Suppressor macrophage treated with lipopolysaccharide for 4 hours (primary cell): Measurements from ENCODE around the gene RIMS4.
A peak's percentile ranks its signal among the peaks of the same experiment; 100 is the strongest.
"Not testable (repeated sequence)": the region's sequence is repeated elsewhere in the genome, so short reads cannot be mapped to it uniquely, and the experiment has no call there.

Experiments used
- DNase-seq: peaks from one replicate; pipeline ENCODE4 v3.0.0-alpha.2; 2020

The RIMS4 gene

GRCh38 chr20:44829688-44830087 lies 19.3 kb upstream of the RIMS4 start:
- DNase-seq = no peak

- DNase-seq = no peak
These were observed 18.3 kb upstream of the RIMS4 start for GRCh38 chr20:44828640-44829039.

- DNase-seq = no peak
These were observed 17.1 kb upstream of the RIMS4 start for GRCh38 chr20:44827401-44827800.

- not testable (repeated sequence) for DNase-seq
These were observed 11.2 kb upstream of the RIMS4 start for GRCh38 chr20:44821576-44821975.

- DNase-seq = no peak
These were observed 9.6 kb upstream of the RIMS4 start for GRCh38 chr20:44819936-44820335.

GRCh38 chr20:44817143-44817910 lies 7.0 kb upstream of the RIMS4 start:
- DNase-seq = no peak

GRCh38 chr20:44814937-44815336 lies 4.6 kb upstream of the RIMS4 start:
- no peak for DNase-seq

GRCh38 chr20:44811150-44811685 lies 872 bp upstream of the RIMS4 start:
- DNase-seq = no peak

GRCh38 chr20:44810061-44810390 lies 320 bp downstream of the RIMS4 start:
- no peak for DNase-seq

- DNase-seq = no peak
These were observed 826 bp downstream of the RIMS4 start for GRCh38 chr20:44809380-44810060.

- DNase-seq = no peak
These were observed 2.7 kb downstream of the RIMS4 start for GRCh38 chr20:44807684-44808056.

- no peak for DNase-seq
These were observed 3.2 kb downstream of the RIMS4 start for GRCh38 chr20:44807051-44807683.

- no peak for DNase-seq
These were observed 4.2 kb downstream of the RIMS4 start for GRCh38 chr20:44805979-44806620.

- peak; percentile 17 for DNase-seq
These were observed 4.9 kb downstream of the RIMS4 start for GRCh38 chr20:44805335-44805978.

GRCh38 chr20:44803383-44803941 lies 6.9 kb downstream of the RIMS4 start:
- DNase-seq = no peak

GRCh38 chr20:44802702-44803101 lies 7.6 kb downstream of the RIMS4 start:
- DNase-seq = no peak

- DNase-seq = peak; percentile 8
These were observed 9.8 kb downstream of the RIMS4 start for GRCh38 chr20:44800391-44801046.

GRCh38 chr20:44799691-44800090 lies 10.7 kb downstream of the RIMS4 start:
- DNase-seq = no peak

- no peak for DNase-seq
These were observed 13.4 kb downstream of the RIMS4 start for GRCh38 chr20:44796758-44797457.

GRCh38 chr20:44796311-44796710 lies 14.0 kb downstream of the RIMS4 start:
- DNase-seq = no peak

- no peak for DNase-seq
These were observed 14.5 kb downstream of the RIMS4 start for GRCh38 chr20:44795836-44796235.
